ENCODE results near the gene ACKR3.

The ACKR3 gene

GRCh38 chr2:236570081-236570868 lies 650 bp downstream of the ACKR3 start:
- no peak for DNase-seq (ENCODE audit: low read depth)

DNA sequence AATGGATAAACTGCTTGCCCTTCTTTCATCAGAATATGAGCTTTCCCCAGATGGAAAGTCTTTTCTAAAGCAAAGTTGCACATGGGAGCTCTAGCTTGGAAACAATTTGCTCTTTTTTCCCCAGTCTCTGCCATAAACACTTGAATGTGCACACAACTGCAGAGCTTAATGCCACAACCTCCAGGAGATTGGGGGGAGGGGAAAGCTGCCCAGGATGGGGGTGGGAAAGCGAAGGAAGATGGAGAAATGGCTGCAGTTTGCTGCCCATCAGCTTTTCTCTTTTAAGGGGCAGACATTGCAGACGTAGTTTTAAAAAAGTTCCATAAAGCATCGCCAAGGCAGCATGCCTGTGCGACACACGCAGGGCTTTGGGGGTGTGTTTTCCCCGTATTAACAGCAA lies 1.5 kb downstream of the ACKR3 start:
- DNase-seq (ENCODE audit: low read depth) = no peak

DNA sequence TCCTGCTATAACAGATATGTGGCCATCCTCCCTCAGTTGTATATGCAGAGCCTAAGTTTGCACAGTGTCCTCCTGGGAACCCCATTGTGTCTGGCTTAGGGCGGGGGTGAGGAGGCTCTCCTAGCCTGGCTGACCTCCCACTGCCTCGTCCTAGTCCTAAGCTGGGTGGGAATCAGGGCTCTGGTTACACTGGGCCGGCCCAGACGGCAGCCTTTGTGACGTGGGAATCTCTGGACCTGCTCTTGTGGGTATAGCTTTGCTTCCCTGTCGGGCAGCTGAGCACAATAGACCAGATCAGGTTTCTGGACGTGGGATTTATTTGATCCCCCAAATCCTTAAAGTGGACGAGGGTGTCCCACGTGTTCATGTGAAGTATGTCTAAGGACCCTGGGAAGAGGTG lies 2.9 kb downstream of the ACKR3 start:
- no peak for DNase-seq (ENCODE audit: low read depth)

GRCh38 chr2:236573066-236573929 lies 3.7 kb downstream of the ACKR3 start:
- DNase-seq (ENCODE audit: low read depth) = no peak

DNA sequence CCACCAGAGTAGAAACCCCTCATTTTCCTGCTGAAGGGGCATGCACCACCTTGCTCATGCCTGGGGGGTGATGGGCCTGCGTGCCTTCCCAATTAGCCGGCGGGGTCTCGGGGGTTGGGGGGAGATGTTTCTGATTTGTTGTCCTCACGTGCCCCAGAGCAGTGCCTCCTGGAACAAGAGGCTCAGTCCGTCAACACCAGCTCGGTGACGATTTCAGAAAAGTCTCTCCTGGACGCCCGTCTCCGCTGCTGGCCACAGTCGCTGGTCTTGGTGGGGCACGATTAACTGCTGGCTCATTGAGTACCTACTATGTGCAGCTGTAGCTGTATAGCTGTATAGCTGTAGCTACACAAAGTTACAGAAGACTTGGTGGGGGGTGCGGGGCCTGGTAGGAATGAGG lies 4.4 kb downstream of the ACKR3 start:
- DNase-seq (ENCODE audit: low read depth) = no peak

DNA sequence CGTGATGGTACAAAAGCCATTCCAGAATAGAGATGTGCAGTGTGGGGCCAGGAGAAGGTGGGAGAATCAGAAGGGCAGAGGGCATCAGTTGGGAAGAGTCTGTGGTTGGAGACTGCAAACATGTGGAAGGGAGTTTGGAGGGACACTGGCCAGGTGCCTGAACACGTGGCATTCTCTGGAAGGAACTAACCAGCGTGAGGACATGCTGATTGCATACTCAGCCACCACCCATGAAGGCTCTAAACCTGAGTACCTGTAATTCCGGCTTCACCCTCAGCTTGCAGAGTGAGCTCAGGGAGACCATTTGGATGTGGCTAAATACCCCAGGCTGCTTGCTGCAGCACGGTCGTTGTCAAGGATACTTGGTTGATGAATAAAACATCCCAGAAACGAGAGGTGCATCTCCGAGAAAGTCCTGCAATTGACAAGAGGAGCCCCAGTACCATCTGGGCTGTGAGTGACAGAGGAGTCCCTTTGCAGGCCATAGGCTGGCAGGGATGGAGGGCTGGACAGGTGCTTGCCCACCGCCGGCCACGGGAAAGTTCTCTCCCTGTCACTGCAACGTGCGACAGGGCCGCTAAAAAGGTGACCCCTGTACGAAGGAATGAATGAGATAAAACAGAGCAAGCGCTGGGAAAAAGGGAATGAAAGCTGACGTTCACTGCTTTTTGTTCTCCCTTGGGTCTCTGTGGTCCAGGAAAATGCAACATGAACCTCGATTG lies 5.0 kb downstream of the ACKR3 start:
- no peak for DNase-seq (ENCODE audit: low read depth)

DNA sequence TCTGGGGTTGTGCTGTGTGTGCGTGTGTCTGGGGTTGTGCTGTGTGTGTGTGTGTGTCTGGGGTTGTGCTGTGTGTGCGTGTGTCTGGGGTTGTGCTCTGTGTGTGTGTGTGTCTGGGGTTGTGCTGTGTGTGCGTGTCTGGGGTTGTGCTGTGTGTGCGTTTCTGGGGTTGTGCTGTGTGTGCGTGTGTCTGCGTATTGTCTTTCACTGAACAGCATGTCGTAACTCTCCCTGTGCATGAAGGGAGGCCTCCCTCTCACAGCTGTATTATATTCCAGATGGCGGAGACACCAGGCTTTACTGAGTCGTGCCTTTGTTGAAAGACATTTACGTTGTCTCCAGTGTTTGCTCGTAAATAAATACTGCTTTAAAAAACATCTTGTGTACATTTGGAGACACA lies 5.9 kb downstream of the ACKR3 start:
- DNase-seq (ENCODE audit: low read depth) = no peak

DNA sequence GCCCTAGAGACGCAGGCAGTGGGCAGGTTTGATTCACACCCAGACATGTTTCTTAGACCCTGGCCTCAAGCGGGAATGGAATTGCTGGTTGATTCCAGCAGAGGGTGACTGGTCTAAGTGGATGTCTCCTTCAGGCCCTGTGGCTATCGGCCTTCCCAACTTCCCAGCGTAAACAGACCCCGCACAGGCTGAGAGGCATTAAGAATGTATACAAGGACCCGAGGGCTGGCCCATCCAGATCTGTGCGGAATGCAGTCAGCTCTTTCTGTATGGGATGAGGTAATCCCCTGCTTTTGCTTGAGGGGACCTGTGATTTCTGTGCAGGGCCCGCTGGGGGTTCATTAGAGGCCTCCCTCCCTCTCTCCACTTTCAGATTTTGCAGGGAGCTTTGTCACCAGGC lies 6.5 kb downstream of the ACKR3 start:
- no peak for DNase-seq (ENCODE audit: low read depth)

DNA sequence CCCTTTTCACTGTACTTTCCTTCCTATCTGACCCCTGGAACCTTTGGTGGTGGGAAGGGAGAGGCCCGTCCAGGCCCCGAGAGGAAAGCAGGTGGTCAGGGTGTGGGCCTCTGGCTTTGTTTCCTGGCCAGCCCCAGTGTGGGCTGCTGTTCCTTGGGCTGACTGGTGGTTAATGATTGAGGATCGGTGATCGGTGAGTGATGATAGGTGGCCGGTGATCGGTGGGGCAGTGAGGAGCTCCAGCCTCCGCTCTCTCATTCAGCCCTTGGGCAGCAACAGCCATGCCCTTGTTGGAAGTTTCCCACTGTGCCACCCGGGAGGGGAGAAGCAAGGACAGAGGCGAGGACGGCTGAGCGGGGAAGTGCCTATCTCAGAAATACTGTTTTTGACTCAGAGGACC lies 7.3 kb downstream of the ACKR3 start:
- no peak for DNase-seq (ENCODE audit: low read depth)

- no peak for DNase-seq (ENCODE audit: low read depth)
These were observed 8.1 kb downstream of the ACKR3 start for GRCh38 chr2:236577481-236578410.

- no peak for DNase-seq (ENCODE audit: low read depth)
These were observed 8.8 kb downstream of the ACKR3 start for GRCh38 chr2:236578411-236578846.

DNA sequence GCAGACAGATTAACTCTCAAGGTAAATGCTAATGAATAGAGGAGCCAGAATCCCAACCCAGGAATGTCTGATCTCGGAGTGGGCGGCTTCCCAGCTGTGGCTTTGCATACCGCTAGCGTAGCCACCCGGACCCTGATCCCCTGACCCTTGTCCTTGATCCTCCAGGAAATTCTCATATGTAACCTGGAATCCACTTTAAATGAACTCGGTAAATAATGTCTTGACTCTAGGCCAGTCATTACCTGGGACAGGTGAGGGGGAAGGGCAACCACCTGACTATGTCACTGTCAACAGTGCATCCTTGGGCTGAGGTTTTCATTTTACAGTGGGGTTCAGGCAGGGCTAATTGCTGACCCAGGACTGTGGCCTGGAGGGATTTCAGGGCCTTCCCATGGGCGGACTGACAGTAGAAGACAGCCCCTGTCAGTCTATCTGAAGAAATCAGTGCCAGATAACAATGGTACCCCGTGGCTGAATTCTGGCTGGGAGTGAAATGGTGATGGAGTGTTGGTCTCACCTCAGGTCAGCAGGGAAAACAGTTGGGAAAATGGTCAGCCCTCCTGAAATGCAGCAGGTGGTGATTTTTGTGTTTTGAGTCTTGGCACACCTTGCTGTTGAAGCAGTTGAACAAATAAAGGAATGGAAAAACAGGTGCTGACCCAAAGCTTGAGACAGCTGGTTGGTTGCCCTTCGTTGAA lies 9.6 kb downstream of the ACKR3 start:
- no peak for DNase-seq (ENCODE audit: low read depth)

GRCh38 chr2:236579746-236580315 lies 10.2 kb downstream of the ACKR3 start:
- no peak for DNase-seq (ENCODE audit: low read depth)

- no peak for DNase-seq (ENCODE audit: low read depth)
These were observed 11.2 kb downstream of the ACKR3 start for GRCh38 chr2:236580746-236581355.

GRCh38 chr2:236581546-236581945 lies 11.9 kb downstream of the ACKR3 start:
- DNase-seq (ENCODE audit: low read depth) = no peak

- DNase-seq (ENCODE audit: low read depth) = no peak
These were observed 13.3 kb downstream of the ACKR3 start for GRCh38 chr2:236582968-236583367.

DNA sequence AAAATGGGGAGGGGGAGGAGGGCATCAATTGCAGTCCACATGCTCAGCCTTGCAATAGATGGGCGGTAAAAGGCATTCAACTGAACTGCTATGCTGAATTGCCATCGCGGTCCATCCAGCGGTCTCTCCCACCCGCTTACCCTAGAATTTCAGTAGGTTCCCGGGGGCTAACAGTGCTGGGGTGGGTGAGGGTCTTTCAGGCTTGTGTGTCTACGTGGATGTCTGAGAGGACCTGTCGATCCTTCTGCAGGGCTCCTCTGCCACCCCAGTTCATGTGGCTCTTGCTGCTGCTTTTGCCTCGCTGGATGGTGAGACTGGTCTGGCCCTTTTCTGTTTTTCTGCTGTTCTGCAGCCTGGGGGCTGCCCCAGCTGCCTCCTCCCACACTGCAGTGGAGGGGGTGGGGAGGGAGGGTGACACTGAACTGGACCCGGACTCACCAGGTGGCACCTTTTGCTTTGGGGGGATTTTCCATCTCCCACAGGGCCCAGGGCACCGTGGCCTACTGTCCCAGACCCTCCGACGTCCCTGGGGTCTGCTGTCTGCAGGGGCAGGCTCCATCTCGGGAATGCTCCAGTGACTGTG lies 14.1 kb downstream of the ACKR3 start:
- no peak for DNase-seq (ENCODE audit: low read depth)

DNA sequence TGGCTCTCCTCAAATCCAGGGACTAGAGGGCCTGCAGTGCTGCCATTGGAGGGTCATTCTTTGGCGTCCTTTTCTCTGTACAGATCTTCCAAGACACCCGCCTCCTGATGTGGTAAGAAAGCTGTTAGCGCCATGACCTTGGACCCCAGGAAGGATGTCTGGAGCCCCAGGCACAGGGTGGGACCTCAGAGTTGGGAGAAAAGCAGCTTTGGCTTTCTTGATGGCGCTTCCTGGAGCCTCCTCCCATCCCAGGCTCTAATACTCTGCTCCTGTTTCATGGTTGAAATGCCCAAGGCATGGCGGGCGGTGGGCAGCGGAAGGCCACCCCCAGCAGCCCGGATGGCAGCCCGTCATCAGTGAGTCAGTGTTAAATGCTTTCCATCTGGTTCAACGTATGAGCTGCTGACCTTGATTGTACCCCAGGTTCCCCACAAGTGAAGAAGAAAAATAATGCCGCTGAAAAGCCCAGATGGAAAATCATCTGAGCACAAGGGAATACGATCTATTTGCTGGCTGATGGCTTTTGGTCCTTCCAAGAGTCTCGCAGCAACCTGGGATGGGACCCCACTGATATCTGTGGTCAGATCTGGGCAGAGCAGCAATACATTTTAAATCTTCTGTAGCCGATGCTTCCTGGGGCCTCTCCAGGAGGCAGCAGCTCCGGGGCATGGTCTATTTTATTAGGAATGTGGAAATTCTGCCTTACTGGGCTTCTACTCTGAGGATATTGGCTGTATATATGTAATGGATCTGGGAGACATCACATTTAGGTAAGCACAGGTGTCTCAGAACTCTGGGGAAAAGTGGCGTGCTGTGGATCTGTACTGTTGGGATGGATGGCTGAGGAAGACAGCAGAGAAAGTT lies 15.1 kb downstream of the ACKR3 start:
- DNase-seq (ENCODE audit: low read depth) = no peak

DNA sequence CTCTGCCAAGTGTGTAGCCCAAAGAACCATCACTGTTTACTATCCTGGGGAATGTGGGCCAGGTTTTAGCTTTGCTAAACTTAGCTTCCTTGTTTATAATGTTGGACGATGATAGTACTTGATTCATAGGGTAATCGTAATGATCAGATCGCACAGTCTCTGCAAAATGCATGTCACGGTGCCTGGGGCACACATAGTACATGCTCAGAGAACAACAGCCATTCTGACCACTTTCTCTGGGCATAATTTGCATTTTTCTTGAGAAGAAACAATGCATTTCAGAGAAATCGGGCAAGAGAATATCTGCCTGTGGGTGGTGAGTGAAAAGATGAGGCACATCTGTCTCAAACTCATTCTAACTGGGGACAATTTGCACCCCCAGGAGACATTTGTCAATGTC lies 16.3 kb downstream of the ACKR3 start:
- no peak for DNase-seq (ENCODE audit: low read depth)
